ENCODE measurements around the gene ESPN. TPM values are rescaled to one million over a fixed set of nuclear protein-coding genes. Genes with fewer than 3 reads are reported as not detected.

Gene ESPN
- total RNA-seq, 2 experiments from 2014 or later = 0.14 to 0.55 TPM

GRCh38 chr1:6500544-6501278, 76.1 kb downstream of the ESPN start:
- peaks cover 6% of the 10 kb centered on the region for H3K4me1 Mint-ChIP-seq
- ATAC-seq (no peak), DNase-seq (no peak)
- no peaks in the 10 kb centered on the region for H3K9me3 Mint-ChIP-seq (ENCODE audit: low read depth)
- intact Hi-C loops (cut with DNase I, micrococcal nuclease) = no loop called here
- H3K27ac Mint-ChIP-seq = no peak overlapping the region
- H3K27me3 Mint-ChIP-seq = peaks cover 9% of the 10 kb centered on the region
- no peaks in the 10 kb centered on the region for H3K36me3 Mint-ChIP-seq (ENCODE audit: low read depth)
- ChIA-PET POLR2A (no interaction called here), CTCF (no interaction called here)
- no peak overlapping the region for H3K4me3 Mint-ChIP-seq

GRCh38 chr1:6501279-6501813, 76.8 kb downstream of the ESPN start:
- peaks cover 9% of the 10 kb centered on the region for H3K27me3 Mint-ChIP-seq
- H3K9me3 Mint-ChIP-seq (ENCODE audit: low read depth) = no peaks in the 10 kb centered on the region
- no peaks in the 10 kb centered on the region for H3K36me3 Mint-ChIP-seq (ENCODE audit: low read depth)
- no peak for DNase-seq
- intact Hi-C loops (cut with DNase I, micrococcal nuclease) = no loop called here
- ChIA-PET CTCF (no interaction called here), POLR2A (no interaction called here)
- no peak for ATAC-seq
- no peak overlapping the region for H3K4me3 Mint-ChIP-seq
- H3K4me1 Mint-ChIP-seq = peaks cover 6% of the 10 kb centered on the region
- no peak overlapping the region for H3K27ac Mint-ChIP-seq

GRCh38 chr1:6502000-6502891, 77.7 kb downstream of the ESPN start:
- peaks cover 9% of the 10 kb centered on the region for H3K27me3 Mint-ChIP-seq
- H3K36me3 Mint-ChIP-seq (ENCODE audit: low read depth) = no peaks in the 10 kb centered on the region
- POLR2A ChIA-PET = no interaction called here
- no peak for DNase-seq
- CTCF ChIA-PET = interaction anchor here (1.4 kb wide), 1 partner anchor 12 kb away, joined by 4 read pairs; no protein-coding TSS in a partner anchor
- H3K9me3 Mint-ChIP-seq (ENCODE audit: low read depth) = no peaks in the 10 kb centered on the region
- no peak overlapping the region for H3K4me3 Mint-ChIP-seq
- peaks cover 6% of the 10 kb centered on the region for H3K4me1 Mint-ChIP-seq
- intact Hi-C loops (cut with DNase I, micrococcal nuclease) = no loop called here
- no peak for ATAC-seq
- H3K27ac Mint-ChIP-seq = no peak overlapping the region

GRCh38 chr1:6503884-6504602, 79.5 kb downstream of the ESPN start:
- Mint-ChIP-seq H3K4me1 (no peaks in the 10 kb centered on the region), H3K27me3 (peaks cover 4% of the 10 kb centered on the region), H3K9me3 (ENCODE audit: low read depth) (no peaks in the 10 kb centered on the region), H3K36me3 (ENCODE audit: low read depth) (no peaks in the 10 kb centered on the region), H3K4me3 (no peak overlapping the region), H3K27ac (no peak overlapping the region)
- DNase-seq = no peak
- no peak for ATAC-seq
- intact Hi-C loops (cut with DNase I, micrococcal nuclease) = no loop called here
- POLR2A ChIA-PET = no interaction called here
- CTCF ChIA-PET = no interaction called here

GRCh38 chr1:6504887-6505286, 80.3 kb downstream of the ESPN start:
- DNase-seq (no peak), ATAC-seq (no peak)
- no peak overlapping the region for H3K27ac Mint-ChIP-seq
- CTCF ChIA-PET = interaction anchor here (0.6 to 0.8 kb wide), 2 partner anchors 9 to 27 kb away, joined by 3 read pairs; no protein-coding TSS in a partner anchor
- H3K4me3 Mint-ChIP-seq = no peak overlapping the region
- H3K36me3 Mint-ChIP-seq (ENCODE audit: low read depth) = no peaks in the 10 kb centered on the region
- H3K27me3 Mint-ChIP-seq = peaks cover 4% of the 10 kb centered on the region
- no peaks in the 10 kb centered on the region for H3K4me1 Mint-ChIP-seq
- POLR2A ChIA-PET = no interaction called here
- no peaks in the 10 kb centered on the region for H3K9me3 Mint-ChIP-seq (ENCODE audit: low read depth)
- intact Hi-C loops (cut with DNase I, micrococcal nuclease) = no loop called here

GRCh38 chr1:6505367-6506209, 81.0 kb downstream of the ESPN start:
- intact Hi-C loops (cut with DNase I, micrococcal nuclease) = no loop called here
- no peak overlapping the region for H3K4me3 Mint-ChIP-seq
- POLR2A ChIA-PET = no interaction called here
- CTCF ChIA-PET = interaction anchor here (0.6 to 0.8 kb wide), 4 partner anchors 10 to 417 kb away, joined by 3 read pairs; no protein-coding TSS in a partner anchor
- DNase-seq (no peak), ATAC-seq (no peak)
- no peaks in the 10 kb centered on the region for H3K4me1 Mint-ChIP-seq
- H3K27me3 Mint-ChIP-seq = peaks cover 4% of the 10 kb centered on the region
- H3K27ac Mint-ChIP-seq = no peak overlapping the region
- H3K9me3 Mint-ChIP-seq (ENCODE audit: low read depth) = no peaks in the 10 kb centered on the region
- no peaks in the 10 kb centered on the region for H3K36me3 Mint-ChIP-seq (ENCODE audit: low read depth)

- H3K27me3 Mint-ChIP-seq = no peaks in the 10 kb centered on the region
- CTCF ChIA-PET = interaction anchor here (0.9 to 1.1 kb wide), 3 partner anchors 23 to 268 kb away, joined by 3 read pairs; no protein-coding TSS in a partner anchor
- intact Hi-C loops (cut with DNase I, micrococcal nuclease) = no loop called here
- ATAC-seq (no peak), DNase-seq (no peak)
- H3K4me1 Mint-ChIP-seq = no peaks in the 10 kb centered on the region
- no peak overlapping the region for H3K4me3 Mint-ChIP-seq
- no peaks in the 10 kb centered on the region for H3K36me3 Mint-ChIP-seq (ENCODE audit: low read depth)
- no peaks in the 10 kb centered on the region for H3K9me3 Mint-ChIP-seq (ENCODE audit: low read depth)
- no peak overlapping the region for H3K27ac Mint-ChIP-seq
- POLR2A ChIA-PET = no interaction called here
Measured at GRCh38 chr1:6506210-6507036, 81.8 kb downstream of the ESPN start.

- Mint-ChIP-seq H3K27me3 (no peaks in the 10 kb centered on the region), H3K27ac (no peak overlapping the region), H3K4me3 (no peak overlapping the region), H3K4me1 (no peaks in the 10 kb centered on the region), H3K36me3 (ENCODE audit: low read depth) (no peaks in the 10 kb centered on the region), H3K9me3 (ENCODE audit: low read depth) (no peaks in the 10 kb centered on the region)
- ChIA-PET POLR2A (no interaction called here), CTCF (interaction anchor here (0.5 to 1.1 kb wide), 5 partner anchors 17 to 1240 kb away, joined by 3 read pairs; no protein-coding TSS in a partner anchor)
- intact Hi-C loops (cut with DNase I, micrococcal nuclease) = no loop called here
- ATAC-seq (no peak), DNase-seq (no peak)
Measured at GRCh38 chr1:6507037-6507428, 82.5 kb downstream of the ESPN start.

- Mint-ChIP-seq H3K4me3 (no peak overlapping the region), H3K36me3 (ENCODE audit: low read depth) (no peaks in the 10 kb centered on the region), H3K27ac (no peak overlapping the region), H3K9me3 (ENCODE audit: low read depth) (no peaks in the 10 kb centered on the region), H3K27me3 (no peaks in the 10 kb centered on the region), H3K4me1 (no peaks in the 10 kb centered on the region)
- POLR2A ChIA-PET = no interaction called here
- intact Hi-C loops (cut with DNase I, micrococcal nuclease) = no loop called here
- DNase-seq (no peak), ATAC-seq (no peak)
- CTCF ChIA-PET = interaction anchor here (0.5 to 1.1 kb wide), 5 partner anchors 17 to 1239 kb away, joined by 3 read pairs; no protein-coding TSS in a partner anchor
Measured at GRCh38 chr1:6507461-6507911, 82.9 kb downstream of the ESPN start.

GRCh38 chr1:6508154-6508815, 83.7 kb downstream of the ESPN start:
- H3K27ac Mint-ChIP-seq = no peak overlapping the region
- H3K4me3 Mint-ChIP-seq = no peak overlapping the region
- DNase-seq = no peak
- ATAC-seq = no peak
- no peaks in the 10 kb centered on the region for H3K9me3 Mint-ChIP-seq (ENCODE audit: low read depth)
- ChIA-PET POLR2A (no interaction called here), CTCF (interaction anchor here (1.1 kb wide), 1 partner anchor 14 kb away, joined by 3 read pairs; no protein-coding TSS in a partner anchor)
- no peaks in the 10 kb centered on the region for H3K4me1 Mint-ChIP-seq
- H3K36me3 Mint-ChIP-seq (ENCODE audit: low read depth) = no peaks in the 10 kb centered on the region
- no peaks in the 10 kb centered on the region for H3K27me3 Mint-ChIP-seq
- intact Hi-C loops (cut with DNase I, micrococcal nuclease) = no loop called here
